Measurements from ENCODE around the gene BEGAIN.

GRCh38 chr14:100581228-100582145 is 5.7 kb downstream of the BEGAIN start:
- no peak for TF ChIP-seq CTCF (conservative IDR thresholded peaks at IDR 0.05; ENCODE audit: low read length)
- no peak for TF ChIP-seq EZH2phosphoT487 (IDR thresholded peaks at IDR 0.05; ENCODE audit: borderline replicate concordance, low read depth, low read length)
